DND-41 (cell line): Measurements from ENCODE around the gene NPIPA3.

Experiments
- ATAC-seq: fragments of 200-7000 bp; cut with Tn5 transposase; 3 replicates; pipeline ENCODE4 v1.9.1; 2021; ENCODE audit warnings: low read depth; ENCODE audit not compliant: insufficient read depth
- DNase-seq: peaks from one replicate; pipeline ENCODE4 v3.0.0-alpha.2; 2020
- H2AFZ ChIP-seq: 2 replicates; pipeline ENCODE4 v1.6.0; 2012; ENCODE audit warnings: low read depth, low read length
- H3K27ac ChIP-seq: 2 replicates; pipeline ENCODE4 v1.5.1; 2012; ENCODE audit warnings: low read length, inconsistent platforms
- H3K27me3 ChIP-seq: fragments of 200-600 bp; sonication (generic); 2 replicates; pipeline ENCODE4 v1.6.0; 2012; ENCODE audit warnings: low read length, mild to moderate bottlenecking, inconsistent platforms; ENCODE audit not compliant: insufficient read depth, poor library complexity
- H3K36me3 ChIP-seq: 2 replicates; pipeline ENCODE4 v1.5.1; 2012; ENCODE audit warnings: low read length, inconsistent platforms; ENCODE audit not compliant: insufficient read depth
- H3K4me1 ChIP-seq: 2 replicates; pipeline ENCODE4 v1.5.1; 2012; ENCODE audit warnings: mild to moderate bottlenecking, low read length; ENCODE audit not compliant: insufficient read depth
- H3K4me2 ChIP-seq: 2 replicates; pipeline ENCODE4 v1.6.0; 2012; ENCODE audit warnings: mild to moderate bottlenecking, moderate library complexity, low read length, inconsistent platforms; ENCODE audit not compliant: insufficient read depth
- H3K4me3 ChIP-seq, 2 experiments: fragments of 200-600 bp in 1 of 2; shearing (Covaris generic) in 1 of 2; 2 replicates each; pipeline ENCODE4 v1.5.1; 2012 to 2016; ENCODE audit warnings: inconsistent platforms in 2 of 2, low read length in 2 of 2, mild to moderate bottlenecking in 2 of 2, low read depth in 1 of 2, moderate library complexity in 1 of 2
- H3K79me2 ChIP-seq: 2 replicates; pipeline ENCODE4 v1.6.0; 2012; ENCODE audit warnings: low read length, inconsistent platforms; ENCODE audit not compliant: insufficient read depth
- H3K9ac ChIP-seq: 2 replicates; pipeline ENCODE4 v1.6.0; 2012; ENCODE audit warnings: low read depth, mild to moderate bottlenecking, inconsistent platforms, low read length, moderate library complexity
- H3K9me3 ChIP-seq: 2 replicates; pipeline ENCODE4 v1.5.1; 2012; ENCODE audit warnings: low read length, moderate library complexity, mild to moderate bottlenecking, inconsistent platforms; ENCODE audit not compliant: insufficient read depth, severe bottlenecking
- H4K20me1 ChIP-seq: 2 replicates; pipeline ENCODE4 v1.6.0; 2012; ENCODE audit warnings: low read length; ENCODE audit not compliant: insufficient read depth
- CTCF ChIP-seq: IDR thresholded peaks from 2 replicates; pipeline ENCODE4 v1.5.1; 2012; ENCODE audit warnings: borderline replicate concordance, low read length, moderate library complexity, mild to moderate bottlenecking; ENCODE audit not compliant: poor library complexity, severe bottlenecking; ENCODE audit errors: extremely low read depth
- EZH2 ChIP-seq: IDR thresholded peaks from 3 replicates; pipeline ENCODE4 v1.6.1; 2012; ENCODE audit warnings: borderline replicate concordance, low read depth, mild to moderate bottlenecking, moderate library complexity, low read length, inconsistent platforms; ENCODE audit not compliant: severe bottlenecking

The NPIPA3 gene

GRCh38 chr16:14668556-14669223 lies 34.5 kb upstream of the NPIPA3 start:
- no peak overlapping the region for H3K4me3 ChIP-seq
- H3K9ac ChIP-seq: no peak overlapping the region
- no peaks in the 10 kb centered on the region for H3K9me3 ChIP-seq
- no peak overlapping the region for H3K27ac ChIP-seq
- ATAC-seq (no peak), DNase-seq (no peak)
- H2AFZ ChIP-seq: no peak overlapping the region
- H4K20me1 ChIP-seq: no peaks in the 10 kb centered on the region
- TF ChIP-seq CTCF: no peak
- TF ChIP-seq EZH2: no peak
- no peaks in the 10 kb centered on the region for H3K27me3 ChIP-seq
- no peaks in the 10 kb centered on the region for H3K4me1 ChIP-seq
- peaks cover 56% of the 10 kb centered on the region for H3K36me3 ChIP-seq
- H3K4me2 ChIP-seq: no peak overlapping the region
- H3K79me2 ChIP-seq: no peaks in the 10 kb centered on the region

- Histone ChIP-seq H3K27ac (no peak overlapping the region), H3K4me2 (no peak overlapping the region), H2AFZ (no peak overlapping the region), H3K4me1 (no peaks in the 10 kb centered on the region), H3K27me3 (no peaks in the 10 kb centered on the region), H3K79me2 (no peaks in the 10 kb centered on the region), H3K9me3 (no peaks in the 10 kb centered on the region), H4K20me1 (no peaks in the 10 kb centered on the region), H3K36me3 (peaks cover 46% of the 10 kb centered on the region), H3K4me3 (no peak overlapping the region), H3K9ac (no peak overlapping the region)
- peak; percentile 40; the same call in 1 of the 3 replicates for ATAC-seq
- no peak for DNase-seq
- TF ChIP-seq EZH2: no peak
- TF ChIP-seq CTCF: no peak
Measured at GRCh38 chr16:14669776-14670175, 33.4 kb upstream of the NPIPA3 start.

- H3K27me3 ChIP-seq: no peaks in the 10 kb centered on the region
- TF ChIP-seq EZH2 (no peak), CTCF (no peak)
- H3K4me1 ChIP-seq: no peaks in the 10 kb centered on the region
- no peak overlapping the region for H3K4me2 ChIP-seq
- peaks cover 20% of the 10 kb centered on the region for H3K36me3 ChIP-seq
- H3K79me2 ChIP-seq: no peaks in the 10 kb centered on the region
- no peak overlapping the region for H3K27ac ChIP-seq
- no peak for ATAC-seq
- H3K9me3 ChIP-seq: no peaks in the 10 kb centered on the region
- no peak overlapping the region for H2AFZ ChIP-seq
- H3K9ac ChIP-seq: no peak overlapping the region
- no peak overlapping the region for H3K4me3 ChIP-seq
- no peak for DNase-seq
- no peaks in the 10 kb centered on the region for H4K20me1 ChIP-seq
Measured at GRCh38 chr16:14672403-14672971, 30.7 kb upstream of the NPIPA3 start.
